H9 (cell line): ENCODE measurements around the gene WDR54. TPM values are rescaled to one million over a fixed set of nuclear protein-coding genes. Genes with fewer than 3 reads are reported as not detected.

Experiments used
- DNase-seq: peaks from one replicate; pipeline ENCODE4 v3.0.0-alpha.2; 2017
- H2AFZ ChIP-seq: one replicate; pipeline ENCODE4 v1.6.1; 2013; ENCODE audit warnings: mild to moderate bottlenecking, low read length, control low read depth, moderate library complexity
- H2AK5ac ChIP-seq: 2 replicates; pipeline ENCODE4 v1.6.1; 2013; ENCODE audit warnings: low read length, control low read depth, mixed read lengths; ENCODE audit not compliant: insufficient read length
- H2BK120ac ChIP-seq: one replicate; pipeline ENCODE4 v1.6.1; 2013; ENCODE audit warnings: low read depth, mild to moderate bottlenecking, low read length, control low read depth, inconsistent platforms; ENCODE audit not compliant: poor library complexity, severe bottlenecking
- H2BK12ac ChIP-seq: 2 replicates; pipeline ENCODE4 v1.6.1; 2013; ENCODE audit warnings: low read length, control low read depth, mixed read lengths, low read depth; ENCODE audit not compliant: insufficient read length
- H2BK15ac ChIP-seq: 2 replicates; pipeline ENCODE4 v1.6.1; 2013; ENCODE audit warnings: low read depth, low read length, control low read depth
- H2BK20ac ChIP-seq: one replicate; pipeline ENCODE4 v1.6.1; 2013; ENCODE audit warnings: low read depth, mild to moderate bottlenecking, low read length, control low read depth, inconsistent platforms; ENCODE audit not compliant: poor library complexity, severe bottlenecking
- H2BK5ac ChIP-seq: 2 replicates; pipeline ENCODE4 v1.6.1; 2013; ENCODE audit warnings: low read length, control low read depth, mixed read lengths; ENCODE audit not compliant: insufficient read length
- H3K14ac ChIP-seq: 2 replicates; pipeline ENCODE4 v1.6.1; 2013; ENCODE audit warnings: low read length, control low read depth; ENCODE audit not compliant: insufficient read depth
- H3K18ac ChIP-seq: 2 replicates; pipeline ENCODE4 v1.6.1; 2013; ENCODE audit warnings: low read depth, mild to moderate bottlenecking, mixed read lengths, low read length, control low read depth; ENCODE audit not compliant: insufficient read length
- H3K23ac ChIP-seq: 2 replicates; pipeline ENCODE4 v1.6.1; 2013; ENCODE audit warnings: low read length, control low read depth, mixed read lengths, low read depth; ENCODE audit not compliant: insufficient read length
- H3K23me2 ChIP-seq: 2 replicates; pipeline ENCODE4 v1.6.1; 2013; ENCODE audit warnings: low read depth, mild to moderate bottlenecking, mixed read lengths, low read length, control low read depth; ENCODE audit not compliant: insufficient read length, poor library complexity, severe bottlenecking
- H3K27ac ChIP-seq: 2 replicates; pipeline ENCODE4 v1.5.1; 2013; ENCODE audit warnings: low read length, control low read depth, mixed read lengths, low read depth; ENCODE audit not compliant: insufficient read length
- H3K27me3 ChIP-seq: 2 replicates; pipeline ENCODE4 v1.6.1; 2013; ENCODE audit warnings: low read length, control low read depth, inconsistent platforms; ENCODE audit not compliant: insufficient read depth
- H3K4ac ChIP-seq: 2 replicates; pipeline ENCODE4 v1.6.1; 2013; ENCODE audit warnings: low read depth, mild to moderate bottlenecking, control low read depth, inconsistent platforms, low read length, moderate library complexity
- H3K4me1 ChIP-seq: 2 replicates; pipeline ENCODE4 v1.6.1; 2013; ENCODE audit warnings: low read length, control low read depth, inconsistent platforms; ENCODE audit not compliant: insufficient read depth
- H3K4me2 ChIP-seq: 2 replicates; pipeline ENCODE4 v1.6.1; 2013; ENCODE audit warnings: low read length, control low read depth, mixed read lengths; ENCODE audit not compliant: insufficient read length, insufficient read depth
- H3K56ac ChIP-seq: 2 replicates; pipeline ENCODE4 v1.6.1; 2013; ENCODE audit warnings: low read depth, mild to moderate bottlenecking, mixed read lengths, low read length, control low read depth; ENCODE audit not compliant: insufficient read length
- H3K79me1 ChIP-seq: 2 replicates; pipeline ENCODE4 v1.6.1; 2013; ENCODE audit warnings: low read depth, mild to moderate bottlenecking, moderate library complexity, low read length, control low read depth, inconsistent platforms; ENCODE audit not compliant: insufficient read depth, poor library complexity, severe bottlenecking
- H3K79me2 ChIP-seq: 2 replicates; pipeline ENCODE4 v1.6.1; 2013; ENCODE audit warnings: low read length, control low read depth, inconsistent platforms; ENCODE audit not compliant: insufficient read depth
- H3K9ac ChIP-seq: 2 replicates; pipeline ENCODE4 v1.6.1; 2013; ENCODE audit warnings: low read length, control low read depth, mixed read lengths; ENCODE audit not compliant: insufficient read length; ENCODE audit errors: extremely low read depth
- H3K9me3 ChIP-seq: one replicate; pipeline ENCODE4 v1.6.1; 2013; ENCODE audit warnings: low read depth, low read length, inconsistent platforms; ENCODE audit not compliant: control insufficient read depth
- H3T11ph ChIP-seq: one replicate; pipeline ENCODE4 v1.6.1; 2013; ENCODE audit warnings: mild to moderate bottlenecking, low read length, control low read depth, inconsistent platforms
- H4K20me1 ChIP-seq: one replicate; pipeline ENCODE4 v1.6.1; 2013; ENCODE audit not compliant: control insufficient read depth, insufficient read length, insufficient read depth
- H4K5ac ChIP-seq: 2 replicates; pipeline ENCODE4 v1.6.1; 2013; ENCODE audit warnings: low read depth, mild to moderate bottlenecking, mixed read lengths, low read length, control low read depth; ENCODE audit not compliant: insufficient read length
- H4K8ac ChIP-seq: replicated peaks from 2 replicates; pipeline ENCODE4 v1.6.1; 2013; ENCODE audit warnings: low read length, control low read depth, mixed read lengths, low read depth; ENCODE audit not compliant: insufficient read length
- H4K91ac ChIP-seq: 2 replicates; pipeline ENCODE4 v1.6.1; 2013; ENCODE audit warnings: low read depth, mild to moderate bottlenecking, moderate library complexity, mixed read lengths, low read length, control low read depth; ENCODE audit not compliant: insufficient read length
- H3K27ac Mint-ChIP-seq, 3 experiments: 2 replicates in 2 of 3; 3 replicates in 1 of 3; pipeline ENCODE4 v1.8.0; 2020 to 2021; ENCODE audit warnings: mixed read lengths in 3 of 3, mild to moderate bottlenecking in 1 of 3, moderate library complexity in 1 of 3
- H3K27me3 Mint-ChIP-seq: 2 replicates; pipeline ENCODE4 v1.8.0; 2021; ENCODE audit warnings: low read depth, mild to moderate bottlenecking, moderate library complexity, mixed read lengths
- H3K36me3 Mint-ChIP-seq, 3 experiments: 2 replicates in 2 of 3; 3 replicates in 1 of 3; pipeline ENCODE4 v1.8.0; 2020 to 2021; ENCODE audit warnings: low read depth in 3 of 3, mixed read lengths in 3 of 3; ENCODE audit not compliant: insufficient read depth in 1 of 3
- H3K4me1 Mint-ChIP-seq, 2 experiments: 2 replicates each; pipeline ENCODE4 v1.8.0; 2020; ENCODE audit warnings: mixed read lengths in 2 of 2
- H3K4me3 Mint-ChIP-seq, 2 experiments: 2 replicates in 1 of 2; 3 replicates in 1 of 2; pipeline ENCODE4 v1.8.0; 2020 to 2021; ENCODE audit warnings: mild to moderate bottlenecking in 2 of 2, mixed read lengths in 2 of 2, moderate library complexity in 1 of 2
- H3K9me3 Mint-ChIP-seq, 2 experiments: 2 replicates in 1 of 2; 3 replicates in 1 of 2; pipeline ENCODE4 v1.8.0; 2020; ENCODE audit warnings: mild to moderate bottlenecking in 2 of 2, mixed read lengths in 2 of 2, moderate library complexity in 1 of 2
- CTCF ChIP-seq: fragments of 200-600 bp; sonication (generic); conservative IDR thresholded peaks from 3 replicates; pipeline ENCODE4 v1.8.0; 2021; ENCODE audit warnings: antibody characterized with exemption, mild to moderate bottlenecking
- WGBS: extraction: QIAGEN DNeasy Blood & Tissue Kit; methylation state at CpG from one replicate; pipeline ENCODE4 v1.1.7; 2013; ENCODE audit warnings: missing lambda C conversion rate, low lambda C conversion rate, mixed read lengths; ENCODE audit not compliant: insufficient read length; ENCODE audit errors: extremely low coverage; 5-methylcytosine and 5-hydroxymethylcytosine counted together
- total RNA-seq: library from RNA; stranded (reverse); gene quantifications from 2 replicates; pipeline ENCODE4 v1.2.1, GENCODE V29; 2021

Gene WDR54
- total RNA-seq, 1 experiment from 2014 or later = 66.4 TPM

- H2BK20ac ChIP-seq = no peak overlapping the region
- H3K36me3 Mint-ChIP-seq = peaks cover 11 to 32% (median 23%) of the 10 kb centered on the region in 3 experiments
- H3K56ac ChIP-seq = no peak overlapping the region
- H3K4me3 Mint-ChIP-seq = peak overlapping the region; percentile 95 to 99
- H3K23ac ChIP-seq = no peak overlapping the region
- H3K4me1 ChIP-seq = peaks cover 3% of the 10 kb centered on the region; the same call in 1 of the 2 replicates
- no peaks in the 10 kb centered on the region for H3K9me3 ChIP-seq
- peaks cover 11% of the 10 kb centered on the region for H3K23me2 ChIP-seq
- no peak overlapping the region for H3K27ac ChIP-seq
- no peak overlapping the region; the same call in 1 of the 2 replicates for H3K14ac ChIP-seq
- peaks cover 6% of the 10 kb centered on the region for H3K27me3 Mint-ChIP-seq
- WGBS = no CpG with 5 or more reads among the region's 3 CpGs
- H4K20me1 ChIP-seq = no peaks in the 10 kb centered on the region
- no peak overlapping the region for H2BK5ac ChIP-seq
- no peak for TF ChIP-seq CTCF
- peaks cover 7% of the 10 kb centered on the region for H3K79me1 ChIP-seq
- no peak overlapping the region for H2BK12ac ChIP-seq
- H3K9me3 Mint-ChIP-seq = no peaks in the 10 kb centered on the region
- no peak overlapping the region for H2BK15ac ChIP-seq
- DNase-seq = no peak
- H2BK120ac ChIP-seq = no peak overlapping the region
- no peak overlapping the region for H2AK5ac ChIP-seq
- no peak overlapping the region for H3T11ph ChIP-seq
- H4K8ac ChIP-seq = no peak overlapping the region
- H3K9ac ChIP-seq = peak overlapping the region; percentile 5
- no peak overlapping the region for H3K4ac ChIP-seq
- H3K4me2 ChIP-seq = peak overlapping the region; percentile 80
- no peaks in the 10 kb centered on the region for H3K27me3 ChIP-seq
- no peak overlapping the region for H3K18ac ChIP-seq
- no peak overlapping the region for H2AFZ ChIP-seq
- peak overlapping the region in 2 of 3 experiments; percentile 14 to 55; a peak in 1 of 7 replicates for H3K27ac Mint-ChIP-seq
- H3K4me1 Mint-ChIP-seq = peaks cover 31 to 43% of the 10 kb centered on the region in 2 experiments
- H4K91ac ChIP-seq = no peak overlapping the region
- peaks cover 21% of the 10 kb centered on the region; the same call in 1 of the 2 replicates for H3K79me2 ChIP-seq
- no peak overlapping the region for H4K5ac ChIP-seq
Observed at GRCh38 chr2:74439373-74439772, 17.8 kb downstream of the WDR54 start.
